ENCODE data around the gene HIPK2. TPM values are rescaled to one million over a fixed set of nuclear protein-coding genes. Genes with fewer than 3 reads are reported as not detected.

Gene HIPK2
- total and polyA plus RNA-seq, 10 of the 15 experiments (the other 5 are each of a cell fraction or from before 2014, with no cell fraction given): 1.7 to 39.0 (median 9.4) TPM

DNA sequence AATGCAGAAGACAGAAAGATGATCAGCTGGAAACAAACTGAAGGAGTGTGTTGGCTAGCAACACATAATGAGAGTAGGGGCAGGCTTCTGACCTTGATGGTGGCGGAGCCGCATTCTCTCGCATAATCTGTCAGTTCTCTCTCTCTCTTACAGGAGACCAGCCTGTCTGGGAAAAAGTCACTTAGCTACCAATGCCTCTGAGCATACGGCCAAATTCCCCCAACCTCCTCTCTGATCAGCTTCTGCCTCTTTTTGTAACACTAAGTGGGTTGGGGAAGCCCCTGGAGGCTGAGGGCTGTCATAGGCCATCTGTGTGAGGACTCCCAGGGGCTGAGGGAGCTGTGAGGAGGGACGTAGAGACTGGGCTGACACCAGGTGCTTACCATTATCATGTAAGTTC is 104.6 kb downstream of the HIPK2 start (continued):
- TF ChIP-seq, protein P1, sequence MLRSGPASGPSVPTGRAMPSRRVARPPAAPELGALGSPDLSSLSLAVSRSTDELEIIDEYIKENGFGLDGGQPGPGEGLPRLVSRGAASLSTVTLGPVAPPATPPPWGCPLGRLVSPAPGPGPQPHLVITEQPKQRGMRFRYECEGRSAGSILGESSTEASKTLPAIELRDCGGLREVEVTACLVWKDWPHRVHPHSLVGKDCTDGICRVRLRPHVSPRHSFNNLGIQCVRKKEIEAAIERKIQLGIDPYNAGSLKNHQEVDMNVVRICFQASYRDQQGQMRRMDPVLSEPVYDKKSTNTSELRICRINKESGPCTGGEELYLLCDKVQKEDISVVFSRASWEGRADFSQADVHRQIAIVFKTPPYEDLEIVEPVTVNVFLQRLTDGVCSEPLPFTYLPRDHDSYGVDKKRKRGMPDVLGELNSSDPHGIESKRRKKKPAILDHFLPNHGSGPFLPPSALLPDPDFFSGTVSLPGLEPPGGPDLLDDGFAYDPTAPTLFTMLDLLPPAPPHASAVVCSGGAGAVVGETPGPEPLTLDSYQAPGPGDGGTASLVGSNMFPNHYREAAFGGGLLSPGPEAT (IDR thresholded peaks at IDR 0.05; ENCODE audit: low read depth): peak; percentile 81; the same call in 1 of the 2 replicates
- TF ChIP-seq JUNB (IDR thresholded peaks at IDR 0.05) (no peak), KLF5 (IDR thresholded peaks at IDR 0.05; ENCODE audit: partially characterized antibody) (no peak), RB1 (IDR thresholded peaks at IDR 0.05; ENCODE audit: borderline replicate concordance) (peak; percentile 20; the same call in 1 of the 2 replicates), EED (IDR thresholded peaks at IDR 0.05; ENCODE audit: low read depth) (peak; percentile 78), IKZF2 (IDR thresholded peaks at IDR 0.05) (peak; percentile 70 to 72; a peak in 3 of 4 replicates), BRCA1 (IDR thresholded peaks at IDR 0.05; ENCODE audit: low read depth, low read length) (no peak), BACH1 (IDR thresholded peaks at IDR 0.05; ENCODE audit: borderline replicate concordance) (no peak), TARDBP (IDR thresholded peaks at IDR 0.05; ENCODE audit: borderline replicate concordance) (no peak), BHLHE40 (IDR thresholded peaks at IDR 0.05; ENCODE audit: borderline replicate concordance in 1 of 2, low read depth in 2 of 2, low read length in 1 of 2) (no peak), TCF3 (IDR thresholded peaks at IDR 0.05; ENCODE audit: borderline replicate concordance, insufficient read depth, low read depth, low read length) (no peak), POU2F2 (IDR thresholded peaks at IDR 0.05; ENCODE audit: borderline replicate concordance, low read depth, low read length) (peak; percentile 52; the same call in 1 of the 3 replicates), GATAD2B (conservative IDR thresholded peaks at IDR 0.05; ENCODE audit: low read depth) (peak; percentile 73), CEBPB (IDR thresholded peaks at IDR 0.05; ENCODE audit: borderline replicate concordance in 1 of 2, low read depth in 2 of 2, low read length in 2 of 2) (no peak), YY1 (IDR thresholded peaks at IDR 0.05; ENCODE audit: low read depth, low read length) (peak; percentile 65), SREBF2 (IDR thresholded peaks at IDR 0.05; ENCODE audit: low read length) (no peak), JUND (IDR thresholded peaks at IDR 0.05; ENCODE audit: low read depth, low read length) (no peak), BCL11A (IDR thresholded peaks at IDR 0.05; ENCODE audit: low read depth, low read length) (peak; percentile 60; the same call in 1 of the 2 replicates), HDGF (IDR thresholded peaks at IDR 0.05) (no peak)
- TF ChIP-seq, protein P2, sequence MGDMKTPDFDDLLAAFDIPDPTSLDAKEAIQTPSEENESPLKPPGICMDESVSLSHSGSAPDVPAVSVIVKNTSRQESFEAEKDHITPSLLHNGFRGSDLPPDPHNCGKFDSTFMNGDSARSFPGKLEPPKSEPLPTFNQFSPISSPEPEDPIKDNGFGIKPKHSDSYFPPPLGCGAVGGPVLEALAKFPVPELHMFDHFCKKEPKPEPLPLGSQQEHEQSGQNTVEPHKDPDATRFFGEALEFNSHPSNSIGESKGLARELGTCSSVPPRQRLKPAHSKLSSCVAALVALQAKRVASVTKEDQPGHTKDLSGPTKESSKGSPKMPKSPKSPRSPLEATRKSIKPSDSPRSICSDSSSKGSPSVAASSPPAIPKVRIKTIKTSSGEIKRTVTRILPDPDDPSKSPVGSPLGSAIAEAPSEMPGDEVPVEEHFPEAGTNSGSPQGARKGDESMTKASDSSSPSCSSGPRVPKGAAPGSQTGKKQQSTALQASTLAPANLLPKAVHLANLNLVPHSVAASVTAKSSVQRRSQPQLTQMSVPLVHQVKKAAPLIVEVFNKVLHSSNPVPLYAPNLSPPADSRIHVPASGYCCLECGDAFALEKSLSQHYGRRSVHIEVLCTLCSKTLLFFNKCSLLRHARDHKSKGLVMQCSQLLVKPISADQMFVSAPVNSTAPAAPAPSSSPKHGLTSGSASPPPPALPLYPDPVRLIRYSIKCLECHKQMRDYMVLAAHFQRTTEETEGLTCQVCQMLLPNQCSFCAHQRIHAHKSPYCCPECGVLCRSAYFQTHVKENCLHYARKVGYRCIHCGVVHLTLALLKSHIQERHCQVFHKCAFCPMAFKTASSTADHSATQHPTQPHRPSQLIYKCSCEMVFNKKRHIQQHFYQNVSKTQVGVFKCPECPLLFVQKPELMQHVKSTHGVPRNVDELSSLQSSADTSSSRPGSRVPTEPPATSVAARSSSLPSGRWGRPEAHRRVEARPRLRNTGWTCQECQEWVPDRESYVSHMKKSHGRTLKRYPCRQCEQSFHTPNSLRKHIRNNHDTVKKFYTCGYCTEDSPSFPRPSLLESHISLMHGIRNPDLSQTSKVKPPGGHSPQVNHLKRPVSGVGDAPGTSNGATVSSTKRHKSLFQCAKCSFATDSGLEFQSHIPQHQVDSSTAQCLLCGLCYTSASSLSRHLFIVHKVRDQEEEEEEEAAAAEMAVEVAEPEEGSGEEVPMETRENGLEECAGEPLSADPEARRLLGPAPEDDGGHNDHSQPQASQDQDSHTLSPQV (IDR thresholded peaks at IDR 0.05): no peak
- TF ChIP-seq, protein P3, sequence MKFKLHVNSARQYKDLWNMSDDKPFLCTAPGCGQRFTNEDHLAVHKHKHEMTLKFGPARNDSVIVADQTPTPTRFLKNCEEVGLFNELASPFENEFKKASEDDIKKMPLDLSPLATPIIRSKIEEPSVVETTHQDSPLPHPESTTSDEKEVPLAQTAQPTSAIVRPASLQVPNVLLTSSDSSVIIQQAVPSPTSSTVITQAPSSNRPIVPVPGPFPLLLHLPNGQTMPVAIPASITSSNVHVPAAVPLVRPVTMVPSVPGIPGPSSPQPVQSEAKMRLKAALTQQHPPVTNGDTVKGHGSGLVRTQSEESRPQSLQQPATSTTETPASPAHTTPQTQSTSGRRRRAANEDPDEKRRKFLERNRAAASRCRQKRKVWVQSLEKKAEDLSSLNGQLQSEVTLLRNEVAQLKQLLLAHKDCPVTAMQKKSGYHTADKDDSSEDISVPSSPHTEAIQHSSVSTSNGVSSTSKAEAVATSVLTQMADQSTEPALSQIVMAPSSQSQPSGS (IDR thresholded peaks at IDR 0.05; ENCODE audit: low read length): peak; percentile 16
- TF ChIP-seq, protein P4, sequence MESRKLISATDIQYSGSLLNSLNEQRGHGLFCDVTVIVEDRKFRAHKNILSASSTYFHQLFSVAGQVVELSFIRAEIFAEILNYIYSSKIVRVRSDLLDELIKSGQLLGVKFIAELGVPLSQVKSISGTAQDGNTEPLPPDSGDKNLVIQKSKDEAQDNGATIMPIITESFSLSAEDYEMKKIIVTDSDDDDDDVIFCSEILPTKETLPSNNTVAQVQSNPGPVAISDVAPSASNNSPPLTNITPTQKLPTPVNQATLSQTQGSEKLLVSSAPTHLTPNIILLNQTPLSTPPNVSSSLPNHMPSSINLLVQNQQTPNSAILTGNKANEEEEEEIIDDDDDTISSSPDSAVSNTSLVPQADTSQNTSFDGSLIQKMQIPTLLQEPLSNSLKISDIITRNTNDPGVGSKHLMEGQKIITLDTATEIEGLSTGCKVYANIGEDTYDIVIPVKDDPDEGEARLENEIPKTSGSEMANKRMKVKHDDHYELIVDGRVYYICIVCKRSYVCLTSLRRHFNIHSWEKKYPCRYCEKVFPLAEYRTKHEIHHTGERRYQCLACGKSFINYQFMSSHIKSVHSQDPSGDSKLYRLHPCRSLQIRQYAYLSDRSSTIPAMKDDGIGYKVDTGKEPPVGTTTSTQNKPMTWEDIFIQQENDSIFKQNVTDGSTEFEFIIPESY (IDR thresholded peaks at IDR 0.05): no peak

Data from GM12878 (cell line).